ENCODE data around the gene OGFOD2.
"Not testable (repeated sequence)": the region's sequence is repeated elsewhere in the genome, so short reads cannot be mapped to it uniquely, and the experiment has no call there.

The OGFOD2 gene

DNA sequence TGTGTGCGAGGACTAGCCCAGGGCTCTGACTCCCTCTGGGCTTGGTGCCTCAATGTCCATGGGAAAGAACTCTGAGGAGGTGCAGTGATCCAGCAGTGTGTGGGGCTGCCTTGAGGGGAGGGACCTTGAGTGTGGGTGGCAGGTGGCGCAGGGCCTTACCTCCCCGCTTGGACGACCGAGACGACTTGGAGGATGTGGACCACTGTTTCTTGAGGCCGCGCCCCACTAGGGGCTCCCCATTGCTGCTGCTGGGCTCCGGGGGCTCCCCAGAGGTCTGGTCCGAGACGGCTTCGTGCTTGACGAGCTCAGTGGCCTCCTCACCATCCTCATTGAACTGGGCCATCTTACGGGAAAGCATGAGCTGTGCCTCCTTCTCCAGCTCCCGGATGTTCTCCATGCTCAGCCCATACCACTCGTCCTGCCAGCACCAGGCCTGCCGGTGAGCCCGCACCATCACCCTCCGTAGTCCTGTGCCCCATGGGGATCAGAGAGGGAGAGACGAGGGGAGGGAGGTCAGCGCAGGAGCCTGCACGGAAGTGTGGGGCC, 30.1 kb downstream of the OGFOD2 start:
- DNase-seq (ENCODE audit: low spot score) = no peak

DNA sequence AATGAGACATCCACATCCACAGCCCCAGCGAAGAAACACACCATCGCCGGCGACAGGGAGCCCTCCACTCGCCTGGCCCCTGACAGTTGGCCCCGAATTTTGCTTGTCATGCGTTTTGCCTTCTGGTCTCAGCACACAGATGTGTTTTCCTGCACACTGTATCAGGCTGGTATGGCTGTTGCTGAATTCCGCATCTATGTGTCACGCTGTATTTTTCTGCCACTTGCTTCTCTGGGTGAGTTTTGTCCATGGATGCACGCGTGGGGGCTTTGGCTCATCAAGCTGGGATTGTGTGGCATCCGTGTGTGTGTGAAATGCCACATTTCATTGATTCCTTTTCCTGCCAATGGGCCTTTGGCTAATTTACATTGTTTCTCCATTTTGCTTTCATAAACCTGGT, 31.9 kb downstream of the OGFOD2 start:
- no peak for DNase-seq (ENCODE audit: low spot score)

DNA sequence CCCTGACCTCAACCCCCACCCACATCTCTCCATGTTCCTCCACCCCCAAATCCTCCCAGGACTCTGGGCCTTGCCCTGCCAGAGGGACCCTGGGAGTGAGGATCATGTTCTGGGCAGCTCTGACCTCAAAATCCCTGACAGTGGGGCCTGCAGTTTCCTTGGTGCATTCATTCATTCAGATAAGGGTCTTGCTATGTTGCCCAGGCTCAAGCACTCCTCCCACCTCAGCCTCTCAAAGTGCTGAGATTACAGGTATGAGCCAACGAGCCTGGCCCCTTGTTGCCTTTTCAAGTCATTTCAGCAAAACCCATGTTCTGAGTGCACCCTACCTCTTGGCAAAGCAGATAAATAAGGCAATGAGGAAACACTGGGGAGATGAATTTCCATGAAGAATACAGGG, 35.1 kb downstream of the OGFOD2 start:
- no peak for DNase-seq (ENCODE audit: low spot score)

DNA sequence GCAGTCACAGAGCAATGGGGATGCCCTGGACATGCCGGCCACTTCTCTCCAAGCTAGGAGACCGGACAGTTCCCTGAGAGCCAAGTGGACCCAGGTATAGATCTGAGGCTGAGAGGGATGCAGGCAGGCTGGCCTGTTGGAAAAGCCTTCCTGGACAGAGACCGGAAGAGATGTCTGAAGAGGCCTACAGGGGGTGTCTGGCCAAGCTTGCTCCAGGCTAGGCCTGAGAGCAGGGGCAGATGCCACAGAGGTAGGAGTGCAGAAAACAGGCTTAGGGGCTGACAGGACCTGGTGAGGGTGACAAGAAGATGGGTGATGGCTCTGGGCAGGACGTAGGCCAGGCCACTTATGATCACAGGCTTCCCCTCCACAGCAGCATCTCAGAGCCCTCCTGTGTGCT, 35.6 kb downstream of the OGFOD2 start:
- no peak for DNase-seq (ENCODE audit: low spot score)

DNA sequence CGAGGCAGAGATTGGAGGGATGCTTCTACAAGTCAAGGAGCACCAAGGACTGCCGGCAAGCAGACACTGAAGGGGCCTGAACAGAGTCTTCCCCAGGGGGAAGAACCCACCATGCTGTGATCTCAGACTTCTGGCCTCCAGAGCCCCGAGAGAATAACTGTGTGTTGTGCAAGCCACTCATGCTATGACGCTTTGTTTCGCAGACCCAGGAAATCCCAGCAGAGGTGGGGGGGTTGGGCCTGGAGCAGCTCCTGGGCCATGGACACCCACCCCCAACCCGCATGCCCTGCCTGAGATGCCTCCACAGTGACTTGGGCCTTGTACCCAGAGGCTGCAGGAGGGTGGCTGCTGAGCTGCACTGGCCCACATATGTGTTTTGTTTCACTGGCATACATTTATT, 36.7 kb downstream of the OGFOD2 start:
- DNase-seq (ENCODE audit: low spot score) = no peak

DNA sequence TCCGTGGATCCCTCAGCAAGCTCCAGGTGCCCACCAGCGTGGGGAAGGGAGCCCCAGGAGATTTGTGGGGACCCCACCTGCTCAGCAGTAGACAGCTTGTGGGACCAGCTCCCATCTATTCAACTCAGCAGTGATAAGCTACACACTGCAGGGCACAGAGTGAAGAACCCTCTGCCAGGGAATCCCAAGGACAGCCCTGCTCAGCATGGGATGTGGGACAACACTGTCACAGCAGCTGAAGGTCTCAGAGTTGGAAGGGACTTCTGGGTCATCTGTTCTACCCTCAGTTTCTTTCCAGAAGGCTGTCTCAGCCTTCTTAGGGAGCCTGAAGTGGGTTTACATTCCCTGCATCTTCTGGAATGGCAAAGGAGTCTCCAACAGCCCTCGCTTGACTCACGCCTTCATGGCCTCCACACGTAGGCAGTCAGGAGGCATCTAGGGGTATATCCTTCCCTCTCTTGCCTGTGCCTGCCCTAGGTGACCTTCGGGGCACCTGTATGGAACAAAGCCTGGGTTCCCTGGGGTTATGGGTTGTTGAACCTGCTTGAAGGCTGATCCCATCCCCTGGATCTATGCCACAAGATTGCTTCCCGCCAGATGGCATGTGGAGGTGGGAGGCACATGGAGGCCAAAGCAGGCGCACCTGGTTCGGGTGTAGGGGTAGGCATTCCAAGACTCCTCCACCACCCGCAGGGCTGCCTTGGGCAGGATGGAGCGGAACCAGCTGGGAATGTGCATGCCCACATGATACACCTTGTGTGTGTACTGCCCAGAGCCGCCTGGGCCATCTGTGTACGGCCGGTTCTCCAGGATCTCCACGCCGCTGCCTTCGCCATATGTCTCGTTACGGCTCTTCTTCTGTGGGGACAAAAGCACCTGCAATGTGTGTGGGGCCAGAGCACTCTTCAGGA, 38.4 kb downstream of the OGFOD2 start:
- DNase-seq (ENCODE audit: low spot score) = no peak

DNA sequence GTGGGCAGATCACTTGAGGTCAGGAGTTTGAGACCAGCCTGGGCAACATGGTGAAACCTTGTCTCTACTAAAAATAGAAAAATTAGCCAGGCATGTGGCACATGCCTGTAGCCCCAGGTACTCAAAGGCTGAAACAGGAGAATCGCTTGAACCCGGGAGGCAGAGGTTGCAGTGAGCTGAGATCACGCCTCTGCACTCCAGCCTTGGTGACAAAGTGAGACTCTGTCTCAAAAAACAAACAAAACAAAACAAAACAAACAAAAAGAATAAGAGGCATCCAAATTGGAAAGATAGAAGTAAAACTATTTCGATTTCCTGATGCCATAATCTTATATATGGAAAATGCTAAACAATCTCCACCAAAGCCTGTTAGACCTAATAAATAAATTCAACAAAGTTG, 39.4 kb downstream of the OGFOD2 start:
- DNase-seq (ENCODE audit: low spot score) = not testable (repeated sequence)

DNA sequence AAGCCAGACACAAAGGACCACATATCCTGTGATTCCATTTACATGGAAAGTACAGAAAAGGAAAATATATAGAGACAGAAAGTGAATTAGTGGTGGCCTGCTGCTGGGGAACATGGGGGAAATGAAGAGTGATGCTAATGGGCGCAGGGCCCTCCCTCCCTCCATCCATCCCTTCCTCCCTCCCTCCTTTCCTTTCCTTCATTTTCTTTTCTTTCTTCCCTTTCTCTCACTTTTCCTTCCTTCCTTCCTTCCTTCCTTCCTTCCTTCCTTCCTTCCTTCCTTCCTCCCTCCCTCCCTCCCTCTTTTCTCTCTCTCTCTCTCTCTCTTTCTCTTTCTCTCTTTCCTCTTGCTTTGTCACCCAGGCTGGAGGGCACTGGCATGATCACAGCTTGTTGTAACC, 42.7 kb downstream of the OGFOD2 start:
- DNase-seq (ENCODE audit: low spot score) = no peak

DNA sequence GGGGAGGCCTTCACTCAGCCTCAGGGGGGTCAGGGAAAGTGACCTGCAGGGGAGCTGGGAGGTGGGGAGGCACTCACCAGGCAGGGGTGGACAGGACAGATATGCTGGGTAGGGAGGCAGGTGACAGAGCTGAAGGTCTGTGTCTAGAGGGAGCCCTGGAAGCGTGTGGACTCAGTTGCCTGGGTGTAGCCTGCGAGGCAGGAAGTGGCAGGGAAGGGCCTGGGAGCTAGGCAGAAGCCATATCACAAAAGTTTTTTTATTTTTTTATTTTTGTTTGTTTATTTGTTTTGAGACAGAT, 44.7 kb downstream of the OGFOD2 start:
- DNase-seq (ENCODE audit: low spot score) = no peak

DNA sequence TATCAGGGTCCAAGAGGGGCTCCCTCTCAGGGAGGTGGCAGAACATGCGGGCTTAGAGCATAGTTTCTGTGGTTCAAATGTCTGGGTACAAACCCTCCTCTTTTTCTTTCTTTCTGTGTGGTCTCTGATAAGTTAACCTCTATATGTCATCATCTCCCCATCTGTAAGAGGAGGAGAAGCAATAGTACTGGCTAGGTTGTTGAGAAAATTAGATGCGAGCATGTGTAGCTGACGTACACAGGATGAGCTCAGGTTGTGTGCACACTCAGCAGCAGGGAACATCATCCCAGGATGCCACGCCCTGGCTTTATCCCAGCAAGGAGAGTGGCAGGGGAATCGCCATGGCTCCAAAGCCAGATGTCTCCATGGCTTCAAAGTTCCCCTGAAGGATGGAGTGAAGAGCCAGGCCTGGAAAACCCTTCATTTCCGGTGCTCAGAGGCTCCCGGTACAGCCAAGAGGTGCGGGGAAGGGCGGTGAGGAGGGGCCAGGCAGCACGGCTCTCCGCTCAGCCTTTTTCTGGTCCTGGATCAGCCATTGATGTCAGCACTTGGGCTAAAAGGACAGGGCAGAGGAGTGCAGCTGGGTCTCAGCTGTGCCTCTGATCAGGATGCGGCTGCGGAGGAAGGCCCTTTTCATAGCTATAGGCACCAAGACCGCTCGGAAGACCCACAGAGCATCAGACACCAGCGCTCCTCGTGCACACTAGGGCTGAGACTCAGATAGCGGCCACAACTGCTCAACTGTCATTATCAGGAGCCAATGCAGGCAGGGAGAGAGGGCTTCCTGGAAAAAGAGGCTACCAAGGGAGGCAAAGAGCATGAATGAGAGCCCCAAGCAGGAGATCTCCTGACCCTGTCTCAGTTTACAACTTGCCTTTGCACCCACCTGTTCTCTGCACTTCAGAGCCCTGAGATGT, 46.9 kb downstream of the OGFOD2 start:
- no peak for DNase-seq (ENCODE audit: low spot score)

DNA sequence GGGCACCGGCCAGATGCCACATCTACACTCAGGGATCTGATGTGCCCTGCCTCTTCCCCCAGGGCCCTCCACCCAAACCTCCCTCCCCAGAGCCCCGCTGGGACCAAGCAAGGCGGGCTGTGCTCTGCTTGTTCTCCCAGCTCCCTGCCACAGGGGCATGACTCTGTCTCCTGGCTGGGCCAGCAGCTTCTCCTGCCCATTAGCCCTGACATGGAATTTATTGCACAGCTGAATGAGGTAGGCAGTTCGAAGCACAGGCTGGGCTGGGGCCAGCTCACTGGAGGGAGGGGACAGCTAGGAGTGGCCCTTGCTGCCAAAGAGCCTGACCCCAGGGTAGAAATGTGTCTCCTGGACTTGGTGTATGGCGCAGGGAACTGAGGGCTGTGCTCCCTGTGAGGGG, 47.8 kb downstream of the OGFOD2 start:
- DNase-seq (ENCODE audit: low spot score) = no peak

DNA sequence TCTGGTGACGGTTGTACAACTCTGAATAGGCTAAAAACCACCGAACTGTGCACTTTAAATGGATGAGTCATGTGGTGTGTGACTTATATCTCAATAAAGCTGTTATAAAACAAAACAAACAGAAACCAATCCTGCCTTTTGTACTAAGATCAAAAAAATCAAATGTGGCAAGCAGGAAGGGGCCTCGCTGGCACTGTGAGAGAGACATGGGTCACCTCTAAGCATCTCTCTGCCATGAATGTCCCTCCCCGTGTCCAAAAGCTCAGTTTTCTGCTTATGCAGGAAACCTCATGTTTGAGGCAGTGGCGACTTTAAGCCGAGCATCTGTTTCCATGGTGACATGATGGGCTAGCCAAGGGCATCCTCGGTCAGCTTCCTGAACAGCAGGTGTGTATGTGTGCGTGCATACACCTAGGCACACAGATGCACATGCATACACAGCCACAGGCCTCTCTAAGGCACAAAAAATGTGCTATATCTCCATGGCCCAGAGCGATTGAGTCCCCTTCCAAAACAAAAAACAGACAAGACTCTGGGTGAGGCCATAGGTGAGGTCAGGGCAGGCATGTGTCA, 49.9 kb downstream of the OGFOD2 start:
- no peak for DNase-seq (ENCODE audit: low spot score)

DNA sequence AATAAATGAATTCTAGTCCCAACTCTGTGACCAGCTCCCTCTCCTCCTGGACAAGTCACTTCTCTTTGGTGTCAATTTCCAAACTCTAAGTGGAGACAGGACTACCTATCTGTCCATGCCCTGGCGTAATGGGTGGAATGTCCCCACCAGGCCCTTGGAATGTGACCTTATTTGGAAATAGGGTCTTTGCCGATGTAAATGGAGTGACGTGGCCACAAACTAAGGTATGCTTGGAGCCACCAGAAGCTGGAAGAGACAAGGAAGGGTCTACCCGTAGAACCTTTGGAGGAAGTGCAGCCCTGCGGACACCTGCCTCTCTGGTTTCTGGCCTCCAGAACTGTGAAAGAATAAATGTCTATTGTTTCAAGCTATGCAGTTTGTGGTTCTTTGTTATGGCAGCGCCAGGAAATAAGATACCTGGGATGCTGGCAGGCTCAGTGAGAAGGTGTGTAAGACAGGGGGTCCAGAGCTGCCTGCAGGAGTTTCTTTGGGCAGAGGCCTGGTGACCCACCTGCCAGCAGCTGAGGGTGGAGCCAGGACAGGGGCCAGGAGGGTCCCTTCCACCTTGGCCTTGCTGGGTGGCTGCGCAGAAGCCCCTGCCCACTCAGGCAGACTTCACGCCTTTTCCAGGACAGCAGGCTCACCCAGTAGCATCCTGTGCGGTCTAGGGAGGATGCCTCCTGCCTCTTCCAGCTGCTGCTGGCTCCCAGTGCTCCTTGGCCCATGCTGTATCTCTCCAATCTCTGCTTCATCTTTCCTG, 51.2 kb downstream of the OGFOD2 start:
- no peak for DNase-seq (ENCODE audit: low spot score)

DNA sequence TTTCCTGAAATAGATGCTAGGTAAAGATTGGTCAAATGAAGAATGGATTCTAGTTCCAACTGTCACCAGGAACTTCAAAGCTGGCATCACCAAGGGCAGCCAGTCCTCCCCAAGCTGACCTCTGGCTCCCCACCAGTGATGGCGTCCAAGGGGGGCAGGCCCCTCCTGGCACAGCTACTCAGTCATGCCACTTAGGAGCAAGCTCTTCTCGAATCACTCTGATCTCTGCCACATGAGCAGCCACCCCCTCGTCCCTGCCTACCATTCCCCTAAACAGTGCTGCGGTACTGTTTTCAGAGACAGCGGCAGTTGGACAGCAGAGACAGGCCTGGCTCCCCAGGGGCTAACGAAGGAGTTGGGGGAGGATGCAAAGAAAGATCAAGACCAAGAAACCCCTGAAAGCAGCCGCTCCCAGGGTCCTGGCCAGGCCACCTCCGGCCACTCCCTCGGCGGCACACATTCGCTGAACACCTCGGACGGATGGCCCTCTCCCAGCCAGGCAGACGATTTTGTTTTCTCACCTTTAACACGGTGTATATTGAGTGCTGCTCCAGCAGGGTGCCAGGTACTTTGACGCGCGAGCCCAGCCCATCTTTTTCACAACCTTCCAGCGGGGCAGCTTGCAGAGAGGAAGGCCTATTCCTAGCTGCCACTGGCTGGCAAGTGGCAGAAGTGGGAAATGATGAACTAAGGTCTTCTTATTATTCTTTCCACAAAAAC, 52.8 kb downstream of the OGFOD2 start:
- no peak for DNase-seq (ENCODE audit: low spot score)

DNA sequence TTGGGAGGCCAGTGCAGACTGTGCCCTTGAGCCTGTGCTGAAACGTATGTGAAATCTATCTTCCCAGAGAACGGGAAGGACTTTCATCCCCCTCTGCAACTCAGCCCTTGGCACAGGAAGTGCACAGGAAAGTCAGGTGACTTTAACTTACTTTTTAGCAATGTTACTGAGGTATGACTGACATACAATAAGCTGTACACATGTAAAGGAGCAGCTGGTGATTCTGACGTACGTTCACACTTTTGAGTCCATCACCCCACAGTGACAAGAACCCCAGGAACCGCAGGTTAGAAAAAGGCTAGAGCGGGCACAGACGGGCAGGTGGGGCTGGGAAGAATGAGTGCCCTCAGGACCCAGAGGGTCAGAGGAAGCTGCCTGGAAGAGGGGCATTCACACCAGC, 53.4 kb downstream of the OGFOD2 start:
- no peak for DNase-seq (ENCODE audit: low spot score)

DNA sequence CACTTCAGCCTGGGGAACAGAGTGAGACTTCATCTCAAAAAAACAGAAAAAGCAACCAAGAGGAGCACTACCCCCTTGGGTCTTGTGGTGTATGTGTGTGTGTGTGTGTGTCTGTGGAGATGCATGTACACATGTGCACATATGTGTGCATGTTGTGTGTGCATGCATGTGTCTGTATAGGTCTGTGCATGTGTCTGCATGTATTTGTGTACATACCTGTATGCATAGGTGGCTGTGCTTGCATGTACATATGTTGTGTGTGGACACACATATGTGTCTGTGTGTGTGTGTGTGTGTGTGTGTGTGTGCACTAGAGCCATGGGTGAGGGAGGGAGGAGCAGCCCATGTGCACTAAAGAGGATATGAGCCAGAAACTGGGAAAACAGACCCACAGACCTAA, 54.5 kb downstream of the OGFOD2 start:
- no peak for DNase-seq (ENCODE audit: low spot score)
